Measurements from ENCODE around the gene RACGAP1.

- TF ChIP-seq CTCF (conservative IDR thresholded peaks at IDR 0.05; ENCODE audit: low read depth in 2 of 2) (no peak), ZNF462 (CRISPR knock-in tag; IDR thresholded peaks at IDR 0.05) (no peak), REST (IDR thresholded peaks at IDR 0.05; ENCODE audit: unreplicated experiment) (no peak), EZH2phosphoT487 (IDR thresholded peaks at IDR 0.05; ENCODE audit: unreplicated experiment) (no peak), EZH2 (IDR thresholded peaks at IDR 0.05; ENCODE audit: low read depth, unreplicated experiment) (no peak), POLR2AphosphoS5 (IDR thresholded peaks at IDR 0.05; ENCODE audit: low read depth) (no peak), ZNF114 (CRISPR knock-in tag; IDR thresholded peaks at IDR 0.05) (no peak), ETS1 (IDR thresholded peaks at IDR 0.05) (no peak), STAT1 (IDR thresholded peaks at IDR 0.05; ENCODE audit: unreplicated experiment) (no peak), JUNB (IDR thresholded peaks at IDR 0.05; ENCODE audit: unreplicated experiment) (no peak), NANOG (IDR thresholded peaks at IDR 0.05; ENCODE audit: borderline replicate concordance) (no peak), CREB1 (CRISPR knock-in tag; IDR thresholded peaks at IDR 0.05; ENCODE audit: low read depth) (no peak)
Observed at GRCh38 chr12:50006754-50007442, 18.4 kb downstream of the RACGAP1 start.

Data from GM23338 (cell line).